ENCODE data around the gene ORAI3.
A peak's percentile ranks its signal among the peaks of the same experiment; 100 is the strongest.

DNA sequence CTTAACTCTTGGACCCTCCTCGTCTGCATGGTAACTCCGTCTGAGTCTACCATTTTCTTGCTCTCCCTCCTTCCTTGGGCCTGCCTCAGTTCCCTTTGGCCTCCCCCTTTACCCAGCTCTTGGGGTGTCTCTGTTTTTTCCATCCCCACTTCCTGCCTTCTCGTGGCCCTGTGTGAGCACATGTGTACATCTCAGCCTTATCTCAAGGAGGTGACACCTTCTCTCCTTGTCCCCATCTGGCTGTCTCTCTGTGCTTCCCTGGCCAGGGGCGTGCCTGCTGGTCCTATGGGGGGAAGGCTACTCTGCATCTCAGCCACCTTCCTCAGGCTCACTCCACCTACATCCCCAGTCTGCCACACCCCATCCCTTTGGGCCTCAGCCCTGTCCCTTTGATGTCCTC is 45.9 kb upstream of the ORAI3 start:
- TF ChIP-seq, protein P1, sequence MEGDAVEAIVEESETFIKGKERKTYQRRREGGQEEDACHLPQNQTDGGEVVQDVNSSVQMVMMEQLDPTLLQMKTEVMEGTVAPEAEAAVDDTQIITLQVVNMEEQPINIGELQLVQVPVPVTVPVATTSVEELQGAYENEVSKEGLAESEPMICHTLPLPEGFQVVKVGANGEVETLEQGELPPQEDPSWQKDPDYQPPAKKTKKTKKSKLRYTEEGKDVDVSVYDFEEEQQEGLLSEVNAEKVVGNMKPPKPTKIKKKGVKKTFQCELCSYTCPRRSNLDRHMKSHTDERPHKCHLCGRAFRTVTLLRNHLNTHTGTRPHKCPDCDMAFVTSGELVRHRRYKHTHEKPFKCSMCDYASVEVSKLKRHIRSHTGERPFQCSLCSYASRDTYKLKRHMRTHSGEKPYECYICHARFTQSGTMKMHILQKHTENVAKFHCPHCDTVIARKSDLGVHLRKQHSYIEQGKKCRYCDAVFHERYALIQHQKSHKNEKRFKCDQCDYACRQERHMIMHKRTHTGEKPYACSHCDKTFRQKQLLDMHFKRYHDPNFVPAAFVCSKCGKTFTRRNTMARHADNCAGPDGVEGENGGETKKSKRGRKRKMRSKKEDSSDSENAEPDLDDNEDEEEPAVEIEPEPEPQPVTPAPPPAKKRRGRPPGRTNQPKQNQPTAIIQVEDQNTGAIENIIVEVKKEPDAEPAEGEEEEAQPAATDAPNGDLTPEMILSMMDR (tag by site-specific recombination; IDR thresholded peaks at IDR 0.05) = no peak
- TF ChIP-seq SP2 (tag by site-specific recombination; IDR thresholded peaks at IDR 0.05) = no peak
- no peak for TF ChIP-seq ZBTB1 (tag by site-specific recombination; IDR thresholded peaks at IDR 0.05)
- TF ChIP-seq ZNF416 (tag by site-specific recombination; IDR thresholded peaks at IDR 0.05) = no peak
- no peak for TF ChIP-seq ZXDB (tag by site-specific recombination; IDR thresholded peaks at IDR 0.05)
- TF ChIP-seq, protein P2, sequence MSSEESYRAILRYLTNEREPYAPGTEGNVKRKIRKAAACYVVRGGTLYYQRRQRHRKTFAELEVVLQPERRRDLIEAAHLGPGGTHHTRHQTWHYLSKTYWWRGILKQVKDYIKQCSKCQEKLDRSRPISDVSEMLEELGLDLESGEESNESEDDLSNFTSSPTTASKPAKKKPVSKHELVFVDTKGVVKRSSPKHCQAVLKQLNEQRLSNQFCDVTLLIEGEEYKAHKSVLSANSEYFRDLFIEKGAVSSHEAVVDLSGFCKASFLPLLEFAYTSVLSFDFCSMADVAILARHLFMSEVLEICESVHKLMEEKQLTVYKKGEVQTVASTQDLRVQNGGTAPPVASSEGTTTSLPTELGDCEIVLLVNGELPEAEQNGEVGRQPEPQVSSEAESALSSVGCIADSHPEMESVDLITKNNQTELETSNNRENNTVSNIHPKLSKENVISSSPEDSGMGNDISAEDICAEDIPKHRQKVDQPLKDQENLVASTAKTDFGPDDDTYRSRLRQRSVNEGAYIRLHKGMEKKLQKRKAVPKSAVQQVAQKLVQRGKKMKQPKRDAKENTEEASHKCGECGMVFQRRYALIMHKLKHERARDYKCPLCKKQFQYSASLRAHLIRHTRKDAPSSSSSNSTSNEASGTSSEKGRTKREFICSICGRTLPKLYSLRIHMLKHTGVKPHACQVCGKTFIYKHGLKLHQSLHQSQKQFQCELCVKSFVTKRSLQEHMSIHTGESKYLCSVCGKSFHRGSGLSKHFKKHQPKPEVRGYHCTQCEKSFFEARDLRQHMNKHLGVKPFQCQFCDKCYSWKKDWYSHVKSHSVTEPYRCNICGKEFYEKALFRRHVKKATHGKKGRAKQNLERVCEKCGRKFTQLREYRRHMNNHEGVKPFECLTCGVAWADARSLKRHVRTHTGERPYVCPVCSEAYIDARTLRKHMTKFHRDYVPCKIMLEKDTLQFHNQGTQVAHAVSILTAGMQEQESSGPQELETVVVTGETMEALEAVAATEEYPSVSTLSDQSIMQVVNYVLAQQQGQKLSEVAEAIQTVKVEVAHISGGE (tag by site-specific recombination; conservative IDR thresholded peaks at IDR 0.05; ENCODE audit: low read depth) = peak; percentile 54; the same call in 1 of the 2 replicates
- TF ChIP-seq, protein P3, sequence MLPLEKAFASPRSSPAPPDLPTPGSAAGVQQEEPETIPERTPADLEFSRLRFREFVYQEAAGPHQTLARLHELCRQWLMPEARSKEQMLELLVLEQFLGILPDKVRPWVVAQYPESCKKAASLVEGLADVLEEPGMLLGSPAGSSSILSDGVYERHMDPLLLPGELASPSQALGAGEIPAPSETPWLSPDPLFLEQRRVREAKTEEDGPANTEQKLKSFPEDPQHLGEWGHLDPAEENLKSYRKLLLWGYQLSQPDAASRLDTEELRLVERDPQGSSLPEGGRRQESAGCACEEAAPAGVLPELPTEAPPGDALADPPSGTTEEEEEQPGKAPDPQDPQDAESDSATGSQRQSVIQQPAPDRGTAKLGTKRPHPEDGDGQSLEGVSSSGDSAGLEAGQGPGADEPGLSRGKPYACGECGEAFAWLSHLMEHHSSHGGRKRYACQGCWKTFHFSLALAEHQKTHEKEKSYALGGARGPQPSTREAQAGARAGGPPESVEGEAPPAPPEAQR (tag by site-specific recombination; IDR thresholded peaks at IDR 0.05) = no peak
- TF ChIP-seq, protein P4, sequence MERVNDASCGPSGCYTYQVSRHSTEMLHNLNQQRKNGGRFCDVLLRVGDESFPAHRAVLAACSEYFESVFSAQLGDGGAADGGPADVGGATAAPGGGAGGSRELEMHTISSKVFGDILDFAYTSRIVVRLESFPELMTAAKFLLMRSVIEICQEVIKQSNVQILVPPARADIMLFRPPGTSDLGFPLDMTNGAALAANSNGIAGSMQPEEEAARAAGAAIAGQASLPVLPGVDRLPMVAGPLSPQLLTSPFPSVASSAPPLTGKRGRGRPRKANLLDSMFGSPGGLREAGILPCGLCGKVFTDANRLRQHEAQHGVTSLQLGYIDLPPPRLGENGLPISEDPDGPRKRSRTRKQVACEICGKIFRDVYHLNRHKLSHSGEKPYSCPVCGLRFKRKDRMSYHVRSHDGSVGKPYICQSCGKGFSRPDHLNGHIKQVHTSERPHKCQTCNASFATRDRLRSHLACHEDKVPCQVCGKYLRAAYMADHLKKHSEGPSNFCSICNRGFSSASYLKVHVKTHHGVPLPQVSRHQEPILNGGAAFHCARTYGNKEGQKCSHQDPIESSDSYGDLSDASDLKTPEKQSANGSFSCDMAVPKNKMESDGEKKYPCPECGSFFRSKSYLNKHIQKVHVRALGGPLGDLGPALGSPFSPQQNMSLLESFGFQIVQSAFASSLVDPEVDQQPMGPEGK (tag by site-specific recombination; IDR thresholded peaks at IDR 0.05) = no peak
- TF ChIP-seq, protein P5, sequence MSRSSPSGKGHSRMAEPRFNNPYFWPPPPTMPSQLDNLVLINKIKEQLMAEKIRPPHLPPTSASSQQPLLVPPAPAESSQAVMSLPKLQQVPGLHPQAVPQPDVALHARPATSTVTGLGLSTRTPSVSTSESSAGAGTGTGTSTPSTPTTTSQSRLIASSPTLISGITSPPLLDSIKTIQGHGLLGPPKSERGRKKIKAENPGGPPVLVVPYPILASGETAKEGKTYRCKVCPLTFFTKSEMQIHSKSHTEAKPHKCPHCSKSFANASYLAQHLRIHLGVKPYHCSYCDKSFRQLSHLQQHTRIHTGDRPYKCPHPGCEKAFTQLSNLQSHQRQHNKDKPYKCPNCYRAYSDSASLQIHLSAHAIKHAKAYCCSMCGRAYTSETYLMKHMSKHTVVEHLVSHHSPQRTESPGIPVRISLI (tag by site-specific recombination; IDR thresholded peaks at IDR 0.05) = no peak
